K562 (cell line): ENCODE data around the gene CNOT9. TPM values are rescaled to one million over a fixed set of nuclear protein-coding genes. Genes with fewer than 3 reads are reported as not detected.

Experiments
- ATF6 ChIP-seq: sonication (generic); formaldehyde crosslinking; IDR thresholded peaks from 2 replicates; pipeline ENCODE4 v1.4.0; 2020; ENCODE audit warnings: mild to moderate bottlenecking, missing genetic modification reagents
- BHLHE40 ChIP-seq: IDR thresholded peaks from 2 replicates; pipeline ENCODE4 v1.6.1; 2011; ENCODE audit warnings: low read length, improper control_type of control experiment
- CCNT2 ChIP-seq: IDR thresholded peaks from 2 replicates; pipeline ENCODE4 v1.6.1; 2011; ENCODE audit warnings: borderline replicate concordance, low read depth, mild to moderate bottlenecking, moderate library complexity, mixed read lengths, low read length; ENCODE audit not compliant: insufficient read length; ENCODE audit errors: extremely low read depth
- E2F1 ChIP-seq: sonication (generic); formaldehyde crosslinking; IDR thresholded peaks from 2 replicates; pipeline ENCODE4 v1.8.1; 2023; ENCODE audit warnings: mild to moderate bottlenecking, missing genetic modification reagents, moderate library complexity
- EGR1 ChIP-seq: fragments of 450-650 bp; conservative IDR thresholded peaks from 2 replicates; pipeline ENCODE4 v1.6.1; 2017; ENCODE audit warnings: mild to moderate bottlenecking
- GABPB1 ChIP-seq: sonication (generic); formaldehyde crosslinking; IDR thresholded peaks from 2 replicates; pipeline ENCODE4 v1.8.0; 2022; ENCODE audit warnings: mild to moderate bottlenecking, missing genetic modification reagents
- JUND ChIP-seq, 2 experiments: IDR thresholded peaks; 2 replicates in 1 of 2; 3 replicates in 1 of 2; pipeline ENCODE4 v1.6.1; 2011; ENCODE audit warnings: borderline replicate concordance in 2 of 2, low read depth in 2 of 2, low read length in 2 of 2, improper control_type of control experiment in 1 of 2, missing biosample characterization in 1 of 2, missing genetic modification characterization in 1 of 2, missing genetic modification reagents in 1 of 2
- MAX ChIP-seq: sonication (generic); formaldehyde crosslinking; IDR thresholded peaks from 2 replicates; pipeline ENCODE4 v1.9.0; 2022; ENCODE audit warnings: mild to moderate bottlenecking, missing genetic modification reagents
- MYC ChIP-seq, 2 experiments: fragments of 250-450 bp in 1 of 2; sonication (Bioruptor Pico) in 1 of 2; IDR thresholded peaks; 2 replicates each; pipeline versions ENCODE4 v1.5.1 to v1.6.1; 2012 to 2021; ENCODE audit warnings: low read depth in 2 of 2, borderline replicate concordance in 1 of 2, improper control_type of control experiment in 1 of 2, low read length in 1 of 2, mild to moderate bottlenecking in 1 of 2, moderate library complexity in 1 of 2
- NR2C2 ChIP-seq, 2 experiments: fragments of 200-800 bp in 1 of 2; sonication (Bioruptor generic) in 1 of 2; sonication (generic) in 1 of 2; formaldehyde crosslinking in 1 of 2; IDR thresholded peaks; 2 replicates each; pipeline versions ENCODE4 v1.6.1 to v1.8.0; 2016 to 2022; ENCODE audit warnings: mild to moderate bottlenecking in 1 of 2, missing compliant biosample characterization in 1 of 2, missing genetic modification characterization in 1 of 2, missing genetic modification reagents in 1 of 2
- PHF8 ChIP-seq: fragments of 200-600 bp; sonication (generic); IDR thresholded peaks from 2 replicates; pipeline ENCODE4 v1.6.1; 2012; ENCODE audit warnings: mixed run types, mild to moderate bottlenecking, inconsistent platforms, low read length, moderate library complexity, borderline replicate concordance
- POLR2G ChIP-seq: fragments of 200-400 bp; formaldehyde crosslinking; IDR thresholded peaks from 2 replicates; pipeline ENCODE4 v1.6.1; 2017; ENCODE audit warnings: low read depth, mild to moderate bottlenecking, antibody characterized with exemption, low read length, moderate library complexity
- SUPT5H ChIP-seq: fragments of 450-650 bp; IDR thresholded peaks from 2 replicates; pipeline ENCODE4 v1.6.1; 2016
- TBL1XR1 ChIP-seq, 2 experiments: IDR thresholded peaks; 2 replicates each; pipeline ENCODE4 v1.6.1; 2012; ENCODE audit warnings: improper control_type of control experiment in 2 of 2, low read length in 2 of 2, mild to moderate bottlenecking in 1 of 2
- TGIF2 ChIP-seq: sonication (generic); formaldehyde crosslinking; IDR thresholded peaks from 2 replicates; pipeline ENCODE4 v1.8.1; 2022; ENCODE audit warnings: mild to moderate bottlenecking, missing genetic modification reagents, moderate library complexity
- ZNF592 ChIP-seq: fragments of 450-650 bp; IDR thresholded peaks from 2 replicates; pipeline ENCODE4 v1.6.1; 2017; ENCODE audit warnings: antibody characterized with exemption, mild to moderate bottlenecking
- polyA plus RNA-seq, 8 experiments: library from polyadenylated mRNA; depleted of rRNA in 4 of 8; stranded (reverse) in 5 of 8; unstranded in 3 of 8; fragments of >200 nt; fragmentation: Nextera tagmentation in 2 of 8; fragmentation: Illumina TruSeq in 1 of 8; extraction: Ambion mirVana in 2 of 8; extraction: Trizol in 1 of 8; gene quantifications; 2 replicates each; pipeline versions ENCODE4 v1.2.1 to v1.2.3, GENCODE V29; 2011 to 2014; ENCODE audit warnings: inconsistent platforms in 1 of 8, missing spikeins in 1 of 8
- total RNA-seq, 7 experiments: library from RNA; depleted of rRNA in 6 of 7; stranded (reverse); fragments of >200 nt in 6 of 7; fragmentation: Illumina TruSeq in 2 of 7; extraction: Trizol in 2 of 7; gene quantifications; 2 replicates each; pipeline versions ENCODE4 v1.2.1 to v1.2.3, GENCODE V29; 2011 to 2021; ENCODE audit warnings: low replicate concordance in 1 of 7

CNOT9 gene
- total and polyA plus RNA-seq, 9 of the 15 experiments (the other 6 are each of a cell fraction or from before 2014, with no cell fraction given), result 19.0 to 82.6 (median 46.7) TPM

- TF ChIP-seq NR2C2 (CRISPR knock-in tag; IDR thresholded peaks at IDR 0.05), result peak; percentile 99
- TF ChIP-seq NR2C2 (tag; IDR thresholded peaks at IDR 0.05), result peak; percentile 100
- TF ChIP-seq MAX (CRISPR knock-in tag), result peak; percentile 97
- peak; percentile 54 for TF ChIP-seq CCNT2
- TF ChIP-seq SUPT5H, result peak; percentile 70
- peak; percentile 99 for TF ChIP-seq EGR1
- 0 out of 4 replicates have a peak, but pooled peaks have one; percentile 17 to 34 for TF ChIP-seq TBL1XR1 (IDR thresholded peaks at IDR 0.05; ENCODE audit: low read length in 2 of 2)
- peak; percentile 87 for TF ChIP-seq POLR2G
- TF ChIP-seq PHF8, result peak; percentile 66; the same call in 1 of the 2 replicates
- TF ChIP-seq MYC (IDR thresholded peaks at IDR 0.05; ENCODE audit: low read depth, low read length), result peak; percentile 52; the same call in 1 of the 2 replicates
- peak; percentile 45; the same call in 1 of the 2 replicates for TF ChIP-seq MYC (CRISPR knock-in tag; IDR thresholded peaks at IDR 0.05; ENCODE audit: borderline replicate concordance, low read depth)
- peak; percentile 97 for TF ChIP-seq E2F1 (CRISPR knock-in tag)
- peak; percentile 85 for TF ChIP-seq BHLHE40
- peak; percentile 87 for TF ChIP-seq ZNF592
- TF ChIP-seq ATF6, result peak; percentile 76; the same call in 1 of the 2 replicates
- peak; percentile 71 for TF ChIP-seq GABPB1
- TF ChIP-seq JUND (IDR thresholded peaks at IDR 0.05; ENCODE audit: borderline replicate concordance, low read depth, low read length), result peak; percentile 19; the same call in 1 of the 2 replicates
- TF ChIP-seq JUND (tag; IDR thresholded peaks at IDR 0.05; ENCODE audit: borderline replicate concordance, low read depth, low read length), result peak; percentile 27; the same call in 1 of the 3 replicates
- TF ChIP-seq TGIF2 (CRISPR knock-in tag), result peak; percentile 16; the same call in 1 of the 2 replicates
Observed at GRCh38 chr2:218568190-218569037, at the start of gene CNOT9, which contains the start of gene USP37 (continued).
